Naive thymus-derived CD4-positive, alpha-beta T cell (primary cell): ENCODE data around the gene TRIM59. TPM values are rescaled to one million over a fixed set of nuclear protein-coding genes. Genes with fewer than 3 reads are reported as not detected.

Experiments
- ATAC-seq: fragments of 150-1000 bp; cut with Tn5 transposase; 2 replicates; pipeline ENCODE4 v1.10.0; 2021; ENCODE audit warnings: mild to moderate bottlenecking, moderate library complexity
- CTCF ChIA-PET: fragments of 350-600 bp; sonication (Branson Sonifier 250); formaldehyde crosslinking; loops from one replicate; lab custom pipeline; 2021; ENCODE audit warnings: antibody characterized with exemption; lab: Charles Lee
- POLR2A ChIA-PET: fragments of 350-600 bp; sonication (Branson Sonifier 250); formaldehyde crosslinking; loops from one replicate; lab custom pipeline; 2021; ENCODE audit warnings: antibody characterized with exemption, inconsistent platforms; lab: Charles Lee
- DNase-seq, 9 donors: peaks; one replicate each; pipeline versions ENCODE4 v3.0.0 to v3.0.0-alpha.2; 2020 to 2022; ENCODE audit warnings: mixed read lengths in 1 of 9
- H3K27ac ChIP-seq: one replicate; pipeline ENCODE4 v1.7.0; 2013; ENCODE audit warnings: mild to moderate bottlenecking, low read depth, low read length, moderate library complexity
- H3K27me3 ChIP-seq, 2 donors: one replicate each; pipeline ENCODE4 v1.7.0; 2013; ENCODE audit warnings: low read length in 2 of 2, mild to moderate bottlenecking in 2 of 2, moderate library complexity in 2 of 2; ENCODE audit not compliant: control insufficient read depth in 2 of 2, insufficient read depth in 2 of 2
- H3K36me3 ChIP-seq, 3 experiments: 1 replicate in 2 of 3; 2 replicates in 1 of 3; pipeline ENCODE4 v1.7.0; 2013; ENCODE audit warnings: low read length in 3 of 3, mild to moderate bottlenecking in 3 of 3, moderate library complexity in 1 of 3; ENCODE audit not compliant: insufficient read depth in 3 of 3, control insufficient read depth in 2 of 3
- H3K4me1 ChIP-seq, 2 donors: one replicate each; pipeline ENCODE4 v1.7.0; 2013; ENCODE audit warnings: low read length in 2 of 2, mild to moderate bottlenecking in 2 of 2, moderate library complexity in 1 of 2; ENCODE audit not compliant: control insufficient read depth in 2 of 2, insufficient read depth in 2 of 2
- H3K4me3 ChIP-seq: 2 replicates; pipeline ENCODE4 v1.7.0; 2013; ENCODE audit warnings: mild to moderate bottlenecking, low read length
- H3K9me3 ChIP-seq, 3 experiments: 1 replicate in 2 of 3; 2 replicates in 1 of 3; pipeline ENCODE4 v1.7.0; 2013; ENCODE audit warnings: low read length in 3 of 3; ENCODE audit not compliant: control insufficient read depth in 2 of 3
- H3K27ac Mint-ChIP-seq, 9 donors: one replicate each; pipeline ENCODE4 v1.8.0; 2020 to 2022; ENCODE audit warnings: mixed read lengths in 9 of 9, mild to moderate bottlenecking in 8 of 9, moderate library complexity in 5 of 9, inconsistent platforms in 2 of 9
- H3K27me3 Mint-ChIP-seq, 5 donors: one replicate each; pipeline ENCODE4 v1.8.0; 2021 to 2022; ENCODE audit warnings: mixed read lengths in 5 of 5, mild to moderate bottlenecking in 1 of 5
- H3K36me3 Mint-ChIP-seq, 5 donors: one replicate each; pipeline ENCODE4 v1.8.0; 2020 to 2022; ENCODE audit warnings: mixed read lengths in 5 of 5, mild to moderate bottlenecking in 3 of 5, inconsistent platforms in 1 of 5
- H3K4me1 Mint-ChIP-seq, 7 donors: one replicate each; pipeline ENCODE4 v1.8.0; 2020 to 2022; ENCODE audit warnings: mixed read lengths in 7 of 7, mild to moderate bottlenecking in 3 of 7, inconsistent platforms in 1 of 7
- H3K4me3 Mint-ChIP-seq, 10 donors: one replicate each; pipeline ENCODE4 v1.8.0; 2020 to 2022; ENCODE audit warnings: mild to moderate bottlenecking in 10 of 10, mixed read lengths in 10 of 10, moderate library complexity in 6 of 10, inconsistent platforms in 2 of 10
- H3K9me3 Mint-ChIP-seq, 11 donors: one replicate each; pipeline ENCODE4 v1.8.0; 2020 to 2022; ENCODE audit warnings: mixed read lengths in 11 of 11, mild to moderate bottlenecking in 4 of 11, inconsistent platforms in 1 of 11, moderate library complexity in 1 of 11
- intact Hi-C, 2 donors: fragments of 100-400 bp; cut with micrococcal nuclease; formaldehyde crosslinking; loops; one replicate each; pipeline ENCODE4 v1.15.1; 2023
- polyA plus RNA-seq, 2 donors: library from polyadenylated mRNA; unstranded; fragments of 300-500 nt; fragmentation: Illumina TruSeq; gene quantifications; one replicate each; pipeline ENCODE4 v1.2.3, GENCODE V29; 2021
- total RNA-seq, 6 experiments: library from RNA in 5 of 6; stranded (reverse) in 5 of 6; gene quantifications; 1 replicate in 5 of 6; 2 replicates in 1 of 6; pipeline ENCODE4 v1.2.3 and lab custom pipeline; 2021 to 2026

The TRIM59 gene
- total and polyA plus RNA-seq, 7 experiments from 2014 or later = 9.8 to 49.2 (median 17.5) TPM

DNA sequence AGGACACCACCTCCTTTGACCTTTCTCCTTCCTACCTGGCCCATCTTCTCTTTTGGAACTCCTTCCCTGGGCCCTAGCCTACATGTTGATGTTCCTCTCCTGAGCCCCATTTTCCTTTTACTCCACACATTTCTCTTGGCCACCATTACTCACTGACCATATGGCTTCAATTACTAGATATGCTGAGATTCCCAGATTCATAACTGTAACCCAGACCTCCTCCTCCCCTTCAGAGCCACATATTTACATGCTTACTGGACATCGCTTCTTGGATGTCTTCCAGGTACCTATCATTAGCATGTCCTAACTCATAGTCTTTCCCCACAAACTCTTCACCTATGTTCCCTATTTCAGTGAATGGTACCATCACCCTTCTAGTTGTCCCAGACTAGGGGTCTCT lies 24.4 kb upstream of the TRIM59 start:
- H3K9me3 Mint-ChIP-seq = peaks cover 0 to 20% (median 15%) of the 10 kb centered on the region in 11 donors
- intact Hi-C loops = no loop called here
- ChIA-PET POLR2A (no interaction called here), CTCF (no interaction called here)
- Histone ChIP-seq H3K4me3 (no peak overlapping the region), H3K27me3 (no peaks in the 10 kb centered on the region), H3K27ac (no peak overlapping the region), H3K9me3 (peaks cover 0 to 12% (median 0%) of the 10 kb centered on the region in 3 experiments), H3K36me3 (no peaks in the 10 kb centered on the region), H3K4me1 (no peaks in the 10 kb centered on the region)
- no peak overlapping the region for H3K4me3 Mint-ChIP-seq
- no peak for ATAC-seq
- peaks cover 2 to 23% (median 10%) of the 10 kb centered on the region in 5 donors for H3K27me3 Mint-ChIP-seq
- no peak overlapping the region for H3K27ac Mint-ChIP-seq
- H3K4me1 Mint-ChIP-seq = no peaks in the 10 kb centered on the region
- H3K36me3 Mint-ChIP-seq = peaks cover 0 to 11% (median 1%) of the 10 kb centered on the region in 5 donors
- DNase-seq = no peak

DNA sequence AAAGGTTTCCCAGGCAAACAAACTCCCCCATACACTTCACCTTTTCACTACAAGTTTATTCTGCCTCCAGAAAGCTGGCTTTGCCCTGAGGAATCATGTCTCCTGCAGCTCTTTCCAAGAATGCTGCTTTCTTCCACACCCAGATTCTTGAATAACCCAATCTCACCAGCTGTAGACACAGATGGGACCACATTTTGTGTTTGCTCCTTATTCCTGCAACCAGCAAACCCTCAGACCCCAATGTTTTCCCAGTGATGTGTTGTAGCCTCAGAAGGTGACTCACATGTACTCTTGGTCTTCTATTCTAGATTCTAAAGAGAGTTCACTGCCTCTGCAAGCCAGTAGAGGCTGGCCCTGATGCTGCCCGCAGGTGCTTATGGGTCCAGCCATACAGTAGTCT lies 23.6 kb upstream of the TRIM59 start:
- Mint-ChIP-seq H3K4me1 (no peaks in the 10 kb centered on the region), H3K9me3 (peaks cover 0 to 24% (median 15%) of the 10 kb centered on the region in 11 donors), H3K36me3 (peaks cover 0 to 13% (median 1%) of the 10 kb centered on the region in 5 donors), H3K27me3 (peaks cover 5 to 25% (median 14%) of the 10 kb centered on the region in 5 donors), H3K4me3 (no peak overlapping the region), H3K27ac (no peak overlapping the region)
- CTCF ChIA-PET = no interaction called here
- ATAC-seq (no peak), DNase-seq (no peak)
- Histone ChIP-seq H3K4me1 (no peaks in the 10 kb centered on the region), H3K27me3 (no peaks in the 10 kb centered on the region), H3K4me3 (no peak overlapping the region), H3K36me3 (no peaks in the 10 kb centered on the region), H3K27ac (no peak overlapping the region), H3K9me3 (peaks cover 0 to 12% (median 0%) of the 10 kb centered on the region in 3 experiments)
- POLR2A ChIA-PET = no interaction called here
- intact Hi-C loops = no loop called here

DNA sequence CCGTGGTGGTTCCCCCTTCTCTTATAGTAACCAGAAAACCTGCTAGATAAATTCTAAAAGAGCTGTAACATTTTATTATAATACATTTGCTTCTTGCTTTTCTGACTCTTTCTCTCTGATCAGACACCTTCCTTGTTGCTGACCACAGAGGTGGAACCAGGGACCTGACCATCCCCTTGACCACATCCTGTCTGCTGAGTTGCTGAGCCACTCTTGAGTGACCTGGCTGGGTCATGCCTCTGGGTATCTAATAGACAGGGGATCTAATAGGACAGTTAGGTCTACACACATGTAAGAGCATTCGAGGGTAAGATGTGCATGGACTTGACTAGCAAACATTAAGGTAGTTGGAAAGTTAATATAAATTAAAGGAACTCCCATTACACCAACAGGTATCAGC lies 22.8 kb upstream of the TRIM59 start:
- H3K4me1 Mint-ChIP-seq = no peaks in the 10 kb centered on the region
- no peaks in the 10 kb centered on the region for H3K36me3 ChIP-seq
- POLR2A ChIA-PET = no interaction called here
- DNase-seq (no peak), ATAC-seq (no peak)
- no peak overlapping the region for H3K27ac ChIP-seq
- H3K4me3 Mint-ChIP-seq = no peak overlapping the region
- H3K27me3 Mint-ChIP-seq = peaks cover 6 to 24% (median 12%) of the 10 kb centered on the region in 5 donors
- H3K9me3 ChIP-seq = peaks cover 0 to 12% (median 0%) of the 10 kb centered on the region in 3 experiments
- H3K27ac Mint-ChIP-seq = no peak overlapping the region
- CTCF ChIA-PET = no interaction called here
- H3K27me3 ChIP-seq = peaks cover 0 to under 1% of the 10 kb centered on the region in 2 donors
- H3K36me3 Mint-ChIP-seq = peaks cover 0 to 13% (median 1%) of the 10 kb centered on the region in 5 donors
- H3K4me1 ChIP-seq = no peaks in the 10 kb centered on the region
- intact Hi-C loops = no loop called here
- no peak overlapping the region for H3K4me3 ChIP-seq
- H3K9me3 Mint-ChIP-seq = peaks cover 0 to 24% (median 15%) of the 10 kb centered on the region in 11 donors

DNA sequence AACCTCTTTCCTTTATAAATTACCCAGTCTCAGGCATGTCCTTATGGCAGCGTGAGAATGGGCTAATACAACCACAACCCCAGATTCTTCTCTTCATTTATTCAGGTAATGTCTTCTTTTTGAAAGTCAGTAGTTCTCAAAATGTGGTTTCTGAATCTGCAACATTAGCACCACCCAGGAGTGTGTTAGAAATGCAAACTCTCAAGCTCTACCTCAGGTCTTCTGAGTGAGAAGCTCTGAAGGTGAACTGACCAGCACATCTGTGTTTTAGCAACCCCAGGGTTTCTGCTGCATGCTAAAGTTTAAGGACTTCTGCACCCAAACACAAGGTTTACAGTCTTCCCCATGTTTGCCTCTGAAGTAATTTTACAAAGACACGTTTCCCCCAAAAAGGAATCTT lies 22.3 kb upstream of the TRIM59 start:
- peaks cover 0 to 3% of the 10 kb centered on the region in 2 donors for H3K27me3 ChIP-seq
- Mint-ChIP-seq H3K9me3 (peaks cover 0 to 24% (median 15%) of the 10 kb centered on the region in 11 donors), H3K27ac (no peak overlapping the region), H3K4me3 (no peak overlapping the region), H3K4me1 (no peaks in the 10 kb centered on the region), H3K36me3 (peaks cover 0 to 13% (median 1%) of the 10 kb centered on the region in 5 donors), H3K27me3 (peaks cover 9 to 25% (median 16%) of the 10 kb centered on the region in 5 donors)
- intact Hi-C loops = no loop called here
- POLR2A ChIA-PET = no interaction called here
- H3K4me1 ChIP-seq = no peaks in the 10 kb centered on the region
- ATAC-seq (no peak), DNase-seq (no peak)
- no peak overlapping the region for H3K27ac ChIP-seq
- H3K9me3 ChIP-seq = peaks cover 0 to 12% (median 0%) of the 10 kb centered on the region in 3 experiments
- CTCF ChIA-PET = no interaction called here
- H3K4me3 ChIP-seq = no peak overlapping the region
- no peaks in the 10 kb centered on the region for H3K36me3 ChIP-seq

DNA sequence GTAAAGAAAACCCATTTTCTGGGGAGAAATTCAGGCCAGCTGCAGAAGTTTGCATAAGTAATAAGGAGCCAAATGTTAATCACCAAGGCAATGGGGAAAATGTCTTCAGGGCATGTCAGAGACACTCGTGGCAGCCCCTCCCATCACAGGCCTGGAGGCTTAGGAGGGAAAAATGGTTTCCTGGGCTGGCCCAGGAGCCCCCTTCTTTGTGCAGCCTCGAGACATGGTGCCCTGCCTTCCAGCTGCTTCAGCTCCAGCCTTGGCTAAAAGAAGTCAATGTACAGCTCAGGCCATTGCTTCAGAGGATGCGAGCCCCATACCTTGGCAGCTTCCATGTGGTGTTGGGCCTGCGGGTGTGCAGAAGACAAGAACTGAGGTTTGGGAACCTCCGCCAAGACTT lies 20.6 kb upstream of the TRIM59 start:
- no peaks in the 10 kb centered on the region for H3K4me1 Mint-ChIP-seq
- Histone ChIP-seq H3K9me3 (peaks cover 0 to 12% (median 0%) of the 10 kb centered on the region in 3 experiments), H3K36me3 (no peaks in the 10 kb centered on the region), H3K4me3 (no peak overlapping the region), H3K4me1 (no peaks in the 10 kb centered on the region), H3K27ac (no peak overlapping the region), H3K27me3 (peaks cover 0 to 3% of the 10 kb centered on the region in 2 donors)
- H3K27me3 Mint-ChIP-seq = peaks cover 7 to 30% (median 17%) of the 10 kb centered on the region in 5 donors
- H3K27ac Mint-ChIP-seq = no peak overlapping the region
- no peak overlapping the region for H3K4me3 Mint-ChIP-seq
- peaks cover 0 to 14% (median 1%) of the 10 kb centered on the region in 5 donors for H3K36me3 Mint-ChIP-seq
- DNase-seq (no peak), ATAC-seq (no peak)
- ChIA-PET POLR2A (no interaction called here), CTCF (no interaction called here)
- H3K9me3 Mint-ChIP-seq = peaks cover 0 to 24% (median 15%) of the 10 kb centered on the region in 11 donors
- intact Hi-C loops = no loop called here

DNA sequence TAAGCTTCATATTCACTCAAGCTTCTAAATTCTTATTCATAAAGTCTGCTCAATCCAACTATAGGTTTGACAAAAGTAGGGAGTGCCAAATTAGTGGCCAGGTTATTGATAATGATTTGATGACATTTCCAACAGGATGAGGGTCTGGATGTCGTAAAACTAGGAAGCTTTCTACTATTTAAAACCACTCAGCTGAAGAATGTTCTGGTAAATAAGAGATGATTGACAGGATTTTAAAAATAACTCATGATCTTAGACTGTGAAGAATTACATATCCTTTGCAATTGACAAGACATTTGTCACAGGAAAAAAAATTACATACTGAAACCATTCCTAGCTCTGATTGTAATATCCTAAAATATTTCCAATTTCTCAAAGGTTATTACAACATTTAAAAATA lies 15.4 kb upstream of the TRIM59 start:
- Mint-ChIP-seq H3K36me3 (peaks cover 0 to 12% (median 1%) of the 10 kb centered on the region in 5 donors), H3K4me1 (no peaks in the 10 kb centered on the region), H3K27ac (no peak overlapping the region), H3K4me3 (no peak overlapping the region), H3K27me3 (peaks cover 14 to 50% (median 17%) of the 10 kb centered on the region in 5 donors), H3K9me3 (peaks cover 0 to 13% (median 10%) of the 10 kb centered on the region in 11 donors)
- no peak for ATAC-seq
- H3K27me3 ChIP-seq = peaks cover 0 to 3% of the 10 kb centered on the region in 2 donors
- no peaks in the 10 kb centered on the region for H3K36me3 ChIP-seq
- DNase-seq = no peak
- peaks cover 0 to under 1% (median 0%) of the 10 kb centered on the region in 3 experiments for H3K9me3 ChIP-seq
- ChIA-PET POLR2A (no interaction called here), CTCF (interaction anchor here (0.6 kb wide), 1 partner anchor 442 kb away, joined by 3 read pairs; no protein-coding TSS in a partner anchor)
- no peak overlapping the region for H3K4me3 ChIP-seq
- no peaks in the 10 kb centered on the region for H3K4me1 ChIP-seq
- H3K27ac ChIP-seq = no peak overlapping the region
- intact Hi-C loops = no loop called here

DNA sequence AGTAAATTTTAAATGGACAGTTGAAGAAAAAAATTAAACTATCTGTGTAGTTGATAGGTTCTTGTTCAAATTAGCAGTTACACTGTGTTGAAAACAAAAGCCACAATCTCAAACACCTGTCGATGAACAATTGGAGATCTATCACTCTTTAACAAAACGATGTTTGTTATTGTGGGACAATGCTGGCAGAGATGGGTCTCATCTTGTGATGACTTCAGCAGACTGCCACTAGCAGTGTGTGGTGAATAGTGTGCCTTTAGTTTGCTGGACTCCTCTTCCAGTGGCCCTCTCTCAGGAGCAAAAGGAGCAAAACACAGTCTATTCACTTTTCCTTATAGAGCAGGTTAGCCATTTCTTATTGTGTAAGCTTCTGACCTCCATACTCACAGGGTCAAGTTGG lies 14.7 kb upstream of the TRIM59 start:
- Histone ChIP-seq H3K27me3 (peaks cover 0 to 3% of the 10 kb centered on the region in 2 donors), H3K9me3 (no peaks in the 10 kb centered on the region), H3K4me3 (no peak overlapping the region), H3K4me1 (no peaks in the 10 kb centered on the region), H3K36me3 (no peaks in the 10 kb centered on the region), H3K27ac (no peak overlapping the region)
- H3K27ac Mint-ChIP-seq = no peak overlapping the region
- H3K36me3 Mint-ChIP-seq = peaks cover 0 to 6% (median 0%) of the 10 kb centered on the region in 5 donors
- peaks cover 12 to 45% (median 15%) of the 10 kb centered on the region in 5 donors for H3K27me3 Mint-ChIP-seq
- H3K4me3 Mint-ChIP-seq = no peak overlapping the region
- peaks cover 0 to 7% (median 4%) of the 10 kb centered on the region in 11 donors for H3K9me3 Mint-ChIP-seq
- intact Hi-C loops = no loop called here
- no peak for ATAC-seq
- no peaks in the 10 kb centered on the region for H3K4me1 Mint-ChIP-seq
- no peak for DNase-seq
- CTCF ChIA-PET = no interaction called here
- POLR2A ChIA-PET = no interaction called here
